ENCODE data around the gene MXD3.
"Not testable (repeated sequence)": the region's sequence is repeated elsewhere in the genome, so short reads cannot be mapped to it uniquely, and the experiment has no call there.

MXD3 gene

GRCh38 chr5:177320879-177321278 lies 9.2 kb upstream of the MXD3 start:
- DNase-seq (ENCODE audit: low read depth in 3 of 3), result no peak

- no peak for DNase-seq (ENCODE audit: low read depth in 3 of 3)
Measured at GRCh38 chr5:177319913-177320588, 8.4 kb upstream of the MXD3 start.

- DNase-seq (ENCODE audit: low read depth in 3 of 3), result peak; percentile 54 to 62 (median 56)
Measured at GRCh38 chr5:177317959-177318377, 6.3 kb upstream of the MXD3 start.

GRCh38 chr5:177316005-177316404 lies 4.3 kb upstream of the MXD3 start:
- no peak for DNase-seq (ENCODE audit: low read depth in 3 of 3)

- DNase-seq (ENCODE audit: low read depth in 3 of 3), result no peak
Measured at GRCh38 chr5:177315411-177315810, 3.7 kb upstream of the MXD3 start.

- DNase-seq (ENCODE audit: low read depth in 3 of 3), result no peak
Measured at GRCh38 chr5:177314376-177315342, 3.0 kb upstream of the MXD3 start.

GRCh38 chr5:177313561-177314259 lies 2.0 kb upstream of the MXD3 start:
- no peak for DNase-seq (ENCODE audit: low read depth in 3 of 3)

GRCh38 chr5:177312649-177313181 lies 1.0 kb upstream of the MXD3 start:
- peak in 1 of 3 donors; percentile 45 for DNase-seq (ENCODE audit: low read depth in 3 of 3)

GRCh38 chr5:177311392-177311722 lies 341 bp downstream of the MXD3 start:
- no peak for DNase-seq (ENCODE audit: low read depth in 3 of 3)

- DNase-seq (ENCODE audit: low read depth in 3 of 3), result no peak
Measured at GRCh38 chr5:177310757-177311391, 824 bp downstream of the MXD3 start.

- no peak for DNase-seq (ENCODE audit: low read depth in 3 of 3)
Measured at GRCh38 chr5:177310332-177310731, 1.4 kb downstream of the MXD3 start.

GRCh38 chr5:177309351-177310191 lies 2.1 kb downstream of the MXD3 start:
- peak; percentile 60 to 66 (median 66) for DNase-seq (ENCODE audit: low read depth in 3 of 3)

- no peak for DNase-seq (ENCODE audit: low read depth in 3 of 3)
Measured at GRCh38 chr5:177308740-177309139, 3.0 kb downstream of the MXD3 start.

- DNase-seq (ENCODE audit: low read depth in 3 of 3), result no peak
Measured at GRCh38 chr5:177307544-177308363, 3.9 kb downstream of the MXD3 start.

- DNase-seq (ENCODE audit: low read depth in 3 of 3), result no peak
Measured at GRCh38 chr5:177306674-177307543, 4.8 kb downstream of the MXD3 start.

- DNase-seq (ENCODE audit: low read depth in 3 of 3), result not testable (repeated sequence)
Measured at GRCh38 chr5:177306103-177306640, 5.5 kb downstream of the MXD3 start.

- no peak for DNase-seq (ENCODE audit: low read depth in 3 of 3)
Measured at GRCh38 chr5:177304392-177305119, 7.1 kb downstream of the MXD3 start.

- no peak for DNase-seq (ENCODE audit: low read depth in 3 of 3)
Measured at GRCh38 chr5:177303925-177304391, 7.7 kb downstream of the MXD3 start.

Data from stimulated activated CD4-positive, alpha-beta T cell treated with anti-CD3 and anti-CD28 coated beads, TNF-alpha, amount 100 ng/mL, for 48 hours (primary cell).